GM12891 (cell line): Measurements from ENCODE around the gene CCDC86.
A peak's percentile ranks its signal among the peaks of the same experiment; 100 is the strongest.

Experiments used
- DNase-seq: peaks from one replicate; pipeline ENCODE4 v3.0.0; 2011; ENCODE audit warnings: low spot score; ENCODE audit not compliant: insufficient read length
- FAIRE-seq: peaks from 2 replicates; lab custom pipeline; 2011; peaks lifted over from hg19 to GRCh38; lab: Jason Lieb, UNC
- PAX5 ChIP-seq: IDR thresholded peaks from 2 replicates; pipeline ENCODE4 v1.6.1; 2011; ENCODE audit warnings: low read length, moderate library complexity, mild to moderate bottlenecking; ENCODE audit not compliant: insufficient read depth, severe bottlenecking
- POLR2A ChIP-seq: IDR thresholded peaks from 2 replicates; pipeline ENCODE4 v1.6.1; 2011; ENCODE audit warnings: low read depth, low read length, control low read depth
- POLR2AphosphoS5 ChIP-seq: IDR thresholded peaks from 2 replicates; pipeline ENCODE4 v1.6.1; 2011; ENCODE audit warnings: low read depth, low read length, control low read depth
- POU2F2 ChIP-seq: IDR thresholded peaks from 2 replicates; pipeline ENCODE4 v1.6.1; 2011; ENCODE audit warnings: low read depth, mild to moderate bottlenecking, control low read depth, low read length, moderate library complexity
- SPI1 ChIP-seq: IDR thresholded peaks from 2 replicates; pipeline ENCODE4 v1.6.1; 2011; ENCODE audit warnings: low read depth, low read length, control low read depth
- TAF1 ChIP-seq: IDR thresholded peaks from 2 replicates; pipeline ENCODE4 v1.6.1; 2011; ENCODE audit warnings: low read depth, low read length, control low read depth

The CCDC86 gene

DNA sequence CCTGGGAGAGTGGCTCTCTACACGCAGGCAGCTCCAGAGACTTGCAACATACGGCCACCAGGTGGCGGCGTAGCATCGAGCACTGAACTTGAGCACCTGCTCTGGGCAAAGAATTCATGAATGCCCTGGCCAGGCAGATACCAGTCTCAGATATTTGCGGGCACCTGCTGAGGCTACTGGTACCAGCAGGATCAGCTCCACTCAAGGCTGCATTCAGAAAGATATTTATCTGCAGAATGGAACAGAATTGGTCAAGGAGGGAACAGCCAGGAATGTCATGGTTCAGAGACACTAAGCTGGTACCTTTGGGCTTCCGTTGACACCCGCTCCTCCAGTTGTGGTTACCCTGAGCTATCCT lies 10.8 kb upstream of the CCDC86 start:
- FAIRE-seq (peak; percentile 84), DNase-seq (peak; percentile 70)
- TF ChIP-seq TAF1 (no peak), SPI1 (no peak), POLR2AphosphoS5 (no peak), PAX5 (no peak), POU2F2 (no peak), POLR2A (no peak)

DNA sequence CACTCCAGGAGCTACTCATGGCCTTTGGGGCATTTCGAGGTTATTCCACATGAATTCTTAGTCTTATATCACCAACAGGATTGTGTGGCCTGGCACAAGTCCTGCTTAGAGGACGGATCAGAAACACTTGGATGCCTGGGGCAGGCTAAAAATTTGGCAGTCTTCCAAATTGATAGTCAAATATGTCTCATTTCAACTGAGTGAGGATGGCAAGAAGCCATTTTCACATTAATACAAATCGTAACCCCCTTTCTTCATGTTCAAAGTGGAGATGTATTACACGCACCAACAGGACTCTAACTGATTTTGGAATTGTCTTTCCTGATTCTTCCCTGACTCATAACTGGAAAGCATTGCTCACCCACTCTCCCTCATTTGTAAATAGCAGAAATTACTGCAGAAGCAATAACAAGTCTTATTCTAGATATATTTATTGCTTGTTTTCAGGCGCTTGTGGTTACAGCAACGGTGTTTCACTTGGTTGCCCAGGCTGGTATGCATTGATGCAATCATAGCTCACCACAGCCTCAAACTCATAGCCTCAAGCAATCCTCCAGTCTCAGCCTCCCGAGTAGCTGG lies 10.3 kb upstream of the CCDC86 start:
- DNase-seq (no peak), FAIRE-seq (peak; percentile 33)
- no peak for TF ChIP-seq POLR2AphosphoS5

DNA sequence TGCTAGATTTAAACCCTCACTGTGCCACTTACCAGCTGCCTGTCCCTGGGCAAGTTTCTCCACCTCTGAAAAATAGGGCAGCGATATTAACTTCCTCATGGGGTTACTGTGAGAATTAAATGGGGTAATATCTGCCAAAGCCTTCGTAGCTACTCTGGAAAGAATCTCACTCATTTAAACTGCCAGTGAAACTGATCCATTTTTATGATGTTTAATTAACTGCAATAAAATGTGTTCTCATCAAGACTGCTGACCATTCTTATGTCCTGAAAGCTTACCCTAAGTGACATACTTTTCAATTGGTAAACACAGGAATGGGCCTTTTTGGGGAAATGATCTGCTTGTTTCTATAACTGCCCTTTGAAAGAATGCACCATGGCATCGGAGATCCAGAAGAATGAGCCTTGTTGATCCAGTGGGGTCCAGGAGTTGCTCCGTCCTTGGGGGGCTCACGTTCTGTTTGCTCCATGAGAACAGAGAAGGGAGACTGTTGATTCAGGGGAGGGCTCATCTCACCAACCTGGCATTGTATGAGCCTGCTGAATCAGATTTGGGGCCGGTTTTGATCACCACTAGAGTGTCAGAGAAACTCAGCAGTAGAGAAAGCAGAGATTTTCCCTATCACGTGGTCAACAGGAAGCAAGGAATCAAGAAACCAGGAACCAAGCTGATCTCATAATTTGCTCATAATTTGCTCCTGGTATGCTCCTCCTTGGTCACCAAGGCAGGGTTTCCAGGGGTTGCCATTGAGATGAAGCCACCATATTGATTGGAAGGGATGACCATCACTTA lies 7.0 kb upstream of the CCDC86 start:
- no peak for FAIRE-seq
- DNase-seq = no peak
- no peak for TF ChIP-seq PAX5
- no peak for TF ChIP-seq POU2F2
- TF ChIP-seq TAF1 = no peak
- TF ChIP-seq SPI1 = no peak
- no peak for TF ChIP-seq POLR2A
- TF ChIP-seq POLR2AphosphoS5 = no peak

DNA sequence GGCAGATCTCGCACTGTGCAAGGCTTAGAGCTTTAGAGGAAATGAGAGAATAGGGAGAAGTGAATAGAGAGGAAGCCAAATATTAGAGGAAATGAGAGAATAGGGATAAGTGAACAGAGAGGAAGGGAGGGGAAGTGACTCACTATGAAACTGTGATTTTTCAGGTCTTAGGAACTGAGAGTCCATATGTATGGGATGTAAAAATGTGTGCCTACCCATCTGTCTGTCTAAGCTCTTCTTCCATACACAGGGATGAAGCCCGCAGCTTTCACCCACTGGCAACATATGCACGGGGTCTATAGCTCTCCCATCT lies 6.4 kb upstream of the CCDC86 start:
- FAIRE-seq = no peak
- no peak for DNase-seq
- TF ChIP-seq SPI1 (peak; percentile 66), TAF1 (no peak)

DNA sequence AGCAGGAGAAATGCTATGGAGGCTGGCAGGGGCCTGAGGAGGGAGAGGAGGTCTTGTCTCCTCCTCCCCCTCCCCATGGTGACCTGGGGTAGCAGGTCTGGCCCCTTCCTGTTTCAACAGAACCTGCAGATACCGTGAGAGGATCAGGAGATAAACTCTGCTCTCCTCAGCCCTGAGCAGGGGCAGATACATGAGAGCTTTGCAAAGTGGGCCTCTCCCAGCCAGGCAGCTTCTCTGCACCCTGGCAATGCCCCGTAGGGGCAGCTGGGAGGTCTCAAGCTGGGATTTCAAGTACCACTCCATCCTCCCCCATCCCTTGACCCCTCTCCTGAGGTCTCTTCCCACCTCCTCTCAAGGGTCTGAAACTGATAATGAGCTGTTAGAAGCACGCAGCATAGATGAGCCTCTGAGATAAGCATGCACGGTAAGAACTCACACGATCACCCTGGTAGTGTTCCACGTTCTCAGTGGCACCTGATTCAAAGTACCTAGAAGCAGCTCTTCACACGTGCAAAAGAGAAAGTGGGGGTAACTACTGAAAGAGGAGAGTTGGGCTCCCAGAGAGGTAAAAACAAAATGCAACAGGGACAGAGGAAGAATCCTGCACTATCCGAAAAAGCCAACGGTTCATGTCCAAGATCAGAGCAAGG lies 4.9 kb upstream of the CCDC86 start:
- TF ChIP-seq TAF1 (no peak), POU2F2 (no peak), SPI1 (no peak), POLR2A (no peak), POLR2AphosphoS5 (no peak), PAX5 (no peak)
- DNase-seq (no peak), FAIRE-seq (no peak)

DNA sequence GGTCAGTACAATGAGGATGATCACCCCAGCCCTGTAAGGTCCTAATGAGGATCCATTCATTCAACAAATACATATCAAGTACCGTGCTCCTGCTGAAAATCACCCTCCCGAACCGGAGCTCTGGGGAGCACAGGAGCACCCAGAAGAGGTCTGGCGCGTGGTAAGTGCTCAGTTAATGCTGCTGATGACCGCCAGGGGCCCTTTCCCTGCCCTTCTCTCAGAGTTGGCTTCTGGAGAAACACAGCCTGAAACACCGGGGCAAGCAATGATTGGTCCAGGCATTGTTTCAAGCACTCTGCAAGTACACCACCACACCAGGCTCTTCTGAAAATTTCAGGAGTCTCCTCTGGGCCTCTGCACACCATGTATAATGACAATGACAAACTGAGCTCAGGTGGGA lies 3.8 kb upstream of the CCDC86 start:
- DNase-seq = no peak
- TF ChIP-seq PAX5 (no peak), TAF1 (no peak), POU2F2 (no peak), POLR2A (no peak), SPI1 (no peak), POLR2AphosphoS5 (no peak)
- no peak for FAIRE-seq

DNA sequence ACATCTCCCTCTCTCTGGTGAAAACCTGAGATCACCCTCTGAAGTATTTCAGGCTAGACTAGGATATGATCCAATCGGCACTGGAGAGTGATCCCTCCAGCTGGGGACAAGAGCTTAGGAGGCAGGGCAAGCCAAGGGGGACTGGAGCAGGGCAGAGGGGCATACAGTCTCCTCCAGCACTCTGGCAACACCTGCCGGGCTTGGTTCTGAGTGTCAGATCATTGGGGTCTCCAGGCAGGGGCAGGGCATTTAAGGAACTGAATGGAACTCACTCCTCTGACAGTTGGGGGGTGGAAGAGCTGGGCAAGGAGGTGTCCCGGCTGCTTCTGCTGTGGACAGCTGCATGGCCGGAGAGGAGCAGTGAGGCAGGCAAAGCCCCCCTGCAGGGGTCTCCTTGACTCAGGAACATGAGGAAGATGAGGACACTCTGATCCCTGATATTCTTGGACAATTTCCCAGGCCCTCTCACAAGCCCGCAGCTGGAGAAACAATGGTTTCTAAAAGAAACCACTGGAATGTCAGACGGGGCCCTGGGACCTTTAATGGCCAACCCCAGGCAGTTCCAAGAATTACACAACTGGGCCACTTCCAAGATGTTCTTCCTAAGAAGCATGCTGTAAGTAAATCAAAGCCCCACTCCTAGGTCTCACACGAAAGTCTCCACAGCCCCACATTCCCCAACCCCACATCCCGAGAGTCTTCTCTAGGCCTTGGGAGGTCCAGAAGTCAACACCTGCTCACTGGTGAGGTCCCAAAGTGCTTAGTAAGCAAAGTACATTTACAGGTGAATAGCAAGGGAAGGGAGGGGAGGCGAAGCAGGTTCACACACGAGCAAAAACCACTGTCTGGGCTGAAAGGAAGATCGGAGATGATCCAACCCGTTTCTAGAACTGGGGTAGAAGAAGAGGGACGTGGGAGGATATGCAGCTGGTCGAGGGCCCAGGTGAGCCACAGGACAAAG lies 1.2 kb upstream of the CCDC86 start:
- FAIRE-seq (no peak), DNase-seq (no peak)
- TF ChIP-seq PAX5 = no peak
- no peak for TF ChIP-seq POLR2AphosphoS5
- TF ChIP-seq POU2F2 = no peak
- TF ChIP-seq SPI1 = no peak
- TF ChIP-seq TAF1 = no peak
- TF ChIP-seq POLR2A = no peak

DNA sequence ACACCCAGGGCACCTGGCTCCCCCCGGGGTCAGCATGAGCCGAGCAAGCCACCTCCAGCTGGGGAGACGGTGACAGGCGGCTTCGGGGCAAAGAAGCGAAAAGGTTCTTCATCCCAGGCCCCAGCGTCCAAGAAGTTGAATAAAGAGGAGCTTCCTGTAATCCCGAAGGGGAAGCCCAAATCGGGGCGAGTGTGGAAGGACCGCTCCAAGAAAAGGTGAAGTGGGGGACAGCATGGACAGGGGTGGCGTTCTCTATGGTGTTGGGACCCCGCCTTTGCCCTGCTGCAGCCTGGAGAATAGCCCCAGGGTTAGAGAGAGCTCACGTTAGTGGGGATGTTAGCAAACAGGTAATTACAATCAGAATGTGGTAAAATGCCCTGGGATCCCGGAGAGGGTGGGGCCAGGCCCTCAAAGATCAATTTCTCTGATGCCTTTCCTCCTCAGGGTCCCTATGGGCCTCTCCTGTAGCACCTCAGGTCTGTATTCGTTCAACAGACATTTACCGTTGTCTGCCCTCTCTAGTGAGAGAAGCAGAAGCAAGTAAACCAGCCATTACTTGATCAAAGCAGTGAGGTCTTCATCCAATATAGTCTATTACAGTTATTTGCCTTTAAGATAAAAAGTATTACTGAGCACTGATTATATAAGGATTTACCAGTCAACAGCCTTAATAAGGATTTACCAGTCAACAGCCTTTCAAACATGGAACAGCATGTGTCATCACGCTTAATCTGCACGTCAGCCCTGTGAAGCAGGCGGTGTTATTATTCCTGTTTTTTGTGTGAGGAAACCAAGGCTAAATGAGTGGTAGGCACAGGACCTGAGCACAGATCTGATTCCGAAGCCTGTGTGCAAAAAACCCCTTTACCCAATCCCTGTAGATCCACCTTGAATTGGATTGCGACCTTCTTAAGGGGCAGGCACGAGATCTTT lies 1.0 kb downstream of the CCDC86 start:
- FAIRE-seq (no peak), DNase-seq (no peak)
- TF ChIP-seq POLR2AphosphoS5 (no peak), PAX5 (no peak), SPI1 (no peak), POU2F2 (no peak), POLR2A (no peak), TAF1 (no peak)
